ENCODE measurements around the gene NID2. TPM values are rescaled to one million over a fixed set of nuclear protein-coding genes. Genes with fewer than 3 reads are reported as not detected.

Gene NID2
- total RNA-seq, 1 donor from 2014 or later, result 91.7 TPM

- no peak for DNase-seq
These were observed 42.0 kb downstream of the NID2 start for GRCh38 chr14:52026901-52027300.

- no peak for DNase-seq
These were observed 42.7 kb downstream of the NID2 start for GRCh38 chr14:52026017-52026660.

- no peak for DNase-seq
These were observed 43.5 kb downstream of the NID2 start for GRCh38 chr14:52025310-52025709.

GRCh38 chr14:52023518-52023917 lies 45.3 kb downstream of the NID2 start:
- peak; percentile 72 for DNase-seq

GRCh38 chr14:52021957-52022600 lies 46.8 kb downstream of the NID2 start:
- no peak for DNase-seq

GRCh38 chr14:52020866-52021717 lies 47.8 kb downstream of the NID2 start:
- no peak for DNase-seq

- DNase-seq, result no peak
These were observed 48.6 kb downstream of the NID2 start for GRCh38 chr14:52020161-52020714.

GRCh38 chr14:52018970-52019369 lies 49.9 kb downstream of the NID2 start:
- DNase-seq, result no peak

GRCh38 chr14:52018252-52018651 lies 50.6 kb downstream of the NID2 start:
- no peak for DNase-seq

GRCh38 chr14:52015411-52016030 lies 53.3 kb downstream of the NID2 start:
- no peak for DNase-seq

- DNase-seq, result peak; percentile 52
These were observed 54.1 kb downstream of the NID2 start for GRCh38 chr14:52014601-52015267.

GRCh38 chr14:52013984-52014600 lies 54.8 kb downstream of the NID2 start:
- DNase-seq, result no peak

GRCh38 chr14:52012635-52013034 lies 56.2 kb downstream of the NID2 start:
- DNase-seq, result no peak

GRCh38 chr14:52011523-52011922 lies 57.3 kb downstream of the NID2 start:
- no peak for DNase-seq

- no peak for DNase-seq
These were observed 58.6 kb downstream of the NID2 start for GRCh38 chr14:52010173-52010693.

- no peak for DNase-seq
These were observed 60.7 kb downstream of the NID2 start for GRCh38 chr14:52008136-52008535.

- no peak for DNase-seq
These were observed 61.2 kb downstream of the NID2 start for GRCh38 chr14:52007637-52008036.

- DNase-seq, result no peak
These were observed 61.6 kb downstream of the NID2 start for GRCh38 chr14:52007211-52007610.

- DNase-seq, result no peak
These were observed 62.5 kb downstream of the NID2 start for GRCh38 chr14:52006361-52006760.

GRCh38 chr14:52005625-52006024 lies 63.2 kb downstream of the NID2 start:
- DNase-seq, result no peak

GRCh38 chr14:52003324-52003723 lies 65.5 kb downstream of the NID2 start:
- DNase-seq, result no peak
